GM23248 (cell line): ENCODE data around the gene LMOD1. TPM values are rescaled to one million over a fixed set of nuclear protein-coding genes. Genes with fewer than 3 reads are reported as not detected.

Experiments used
- DNase-seq: peaks from one replicate; pipeline ENCODE4 v3.0.0-alpha.2; 2015
- H2AFZ ChIP-seq: fragments of 200-600 bp; sonication (generic); 2 replicates; pipeline ENCODE4 v1.6.1; 2016; ENCODE audit warnings: antibody characterized with exemption
- H3F3A ChIP-seq: fragments of 200-600 bp; sonication (generic); 2 replicates; pipeline ENCODE4 v1.6.1; 2016; ENCODE audit warnings: mild to moderate bottlenecking, antibody characterized with exemption, mixed run types; ENCODE audit not compliant: insufficient read depth
- H3K27ac ChIP-seq: fragments of 200-600 bp; sonication (generic); 2 replicates; pipeline ENCODE4 v1.5.1; 2016; ENCODE audit warnings: mild to moderate bottlenecking
- H3K27me3 ChIP-seq: fragments of 200-600 bp; sonication (generic); replicated peaks from 2 replicates; pipeline ENCODE4 v1.6.1; 2016; ENCODE audit warnings: mild to moderate bottlenecking; ENCODE audit not compliant: insufficient read depth
- H3K36me3 ChIP-seq: fragments of 200-600 bp; sonication (generic); 2 replicates; pipeline ENCODE4 v1.6.1; 2016; ENCODE audit warnings: low read depth, mild to moderate bottlenecking
- H3K4me1 ChIP-seq: fragments of 200-600 bp; sonication (generic); 2 replicates; pipeline ENCODE4 v1.6.1; 2016; ENCODE audit warnings: mild to moderate bottlenecking; ENCODE audit not compliant: insufficient read depth
- H3K4me2 ChIP-seq: fragments of 200-600 bp; sonication (generic); one replicate; pipeline ENCODE4 v1.6.1; 2016; ENCODE audit warnings: mild to moderate bottlenecking; ENCODE audit not compliant: unreplicated experiment
- H3K4me3 ChIP-seq: fragments of 200-600 bp; sonication (generic); 2 replicates; pipeline ENCODE4 v1.5.1; 2016; ENCODE audit warnings: mild to moderate bottlenecking
- H3K79me2 ChIP-seq: fragments of 200-600 bp; sonication (generic); 2 replicates; pipeline ENCODE4 v1.6.1; 2016; ENCODE audit warnings: mild to moderate bottlenecking; ENCODE audit not compliant: insufficient read depth
- H3K9ac ChIP-seq: fragments of 200-600 bp; sonication (generic); 2 replicates; pipeline ENCODE4 v1.6.1; 2016; ENCODE audit warnings: mild to moderate bottlenecking
- H3K9me2 ChIP-seq: fragments of 200-600 bp; sonication (generic); 2 replicates; pipeline ENCODE4 v1.6.1; 2016; ENCODE audit warnings: mixed run types, mild to moderate bottlenecking, moderate library complexity; ENCODE audit not compliant: insufficient read depth
- H3K9me3 ChIP-seq: fragments of 200-600 bp; sonication (generic); one replicate; pipeline ENCODE4 v1.6.1; 2017; ENCODE audit warnings: low read depth
- H4K20me1 ChIP-seq: fragments of 200-600 bp; sonication (generic); 2 replicates; pipeline ENCODE4 v1.6.0; 2016; ENCODE audit not compliant: insufficient read depth
- EZH2 ChIP-seq: fragments of 200-600 bp; sonication (generic); IDR thresholded peaks from 2 replicates; pipeline ENCODE4 v1.6.1; 2018; ENCODE audit warnings: antibody characterized with exemption, mild to moderate bottlenecking; ENCODE audit not compliant: insufficient read depth, poor library complexity, severe bottlenecking
- EZH2phosphoT487 ChIP-seq: fragments of 200-600 bp; sonication (generic); IDR thresholded peaks from 2 replicates; pipeline ENCODE4 v1.6.1; 2018; ENCODE audit warnings: antibody characterized with exemption, moderate library complexity, mild to moderate bottlenecking, low read depth; ENCODE audit not compliant: insufficient read depth
- WGBS, 2 experiments: methylation state at CpG; one replicate each; pipeline ENCODE4 v1.1.6; 2015 to 2017; ENCODE audit warnings: low lambda C conversion rate in 2 of 2, low coverage in 1 of 2; ENCODE audit errors: missing lambda C conversion rate in 2 of 2; 5-methylcytosine and 5-hydroxymethylcytosine counted together
- in situ Hi-C: fragments of 300-500 bp; cut with MboI; formaldehyde crosslinking; loops from 2 replicates; pipeline ENCODE4 v1.15.0; 2020
- polyA plus RNA-seq: library from polyadenylated mRNA; unstranded; fragments of >200 nt; fragmentation: Nextera tagmentation; extraction: Ambion mirVana; gene quantifications from 2 replicates; pipeline ENCODE4 v1.2.1, GENCODE V29; 2016
- total RNA-seq: library from RNA; depleted of rRNA; stranded (reverse); fragments of >200 nt; shearing (Covaris generic); gene quantifications from 2 replicates; pipeline ENCODE4 v1.2.3, GENCODE V29; 2014

LMOD1 gene
- total and polyA plus RNA-seq, 2 experiments from 2014 or later, result 6.1 to 7.8 TPM

- Histone ChIP-seq H3K4me2 (peak overlapping the region; percentile 99), H2AFZ (peak overlapping the region; percentile 95), H3K9me3 (no peaks in the 10 kb centered on the region), H3K27me3 (no peaks in the 10 kb centered on the region), H3K79me2 (peaks cover 38% of the 10 kb centered on the region), H4K20me1 (no peaks in the 10 kb centered on the region), H3K9me2 (no peaks in the 10 kb centered on the region), H3K27ac (0 out of 2 replicates have a peak overlapping the region, but pooled peaks have one; percentile 79), H3K36me3 (no peaks in the 10 kb centered on the region), H3K4me3 (peak overlapping the region; percentile 100), H3F3A (peaks cover 16% of the 10 kb centered on the region; the same call in 1 of the 2 replicates), H3K4me1 (peaks cover 10% of the 10 kb centered on the region; the same call in 1 of the 2 replicates), H3K9ac (peak overlapping the region; percentile 93)
- in situ Hi-C loops, result no loop called here
- WGBS, 2 experiments, result 8 to 9% methylated on average over 24 to 31 of the region's 31 CpGs
- TF ChIP-seq EZH2, result no peak
- TF ChIP-seq EZH2phosphoT487, result no peak
- DNase-seq, result no peak
Measured at GRCh38 chr1:201982082-201982622, 35.8 kb upstream of the LMOD1 start.

- no peak overlapping the region for H3K4me3 ChIP-seq
- in situ Hi-C loops, result no loop called here
- no peak for TF ChIP-seq EZH2phosphoT487
- no peak for TF ChIP-seq EZH2
- no peak overlapping the region for H3K4me2 ChIP-seq
- H2AFZ ChIP-seq, result no peak overlapping the region
- no peaks in the 10 kb centered on the region for H4K20me1 ChIP-seq
- no peak overlapping the region for H3K9ac ChIP-seq
- 47 to 49% methylated on average over 9 of the region's 9 CpGs for WGBS, 2 experiments
- peak; percentile 78 for DNase-seq
- H3K4me1 ChIP-seq, result no peaks in the 10 kb centered on the region
- peaks cover 47% of the 10 kb centered on the region for H3F3A ChIP-seq
- H3K9me3 ChIP-seq, result no peaks in the 10 kb centered on the region
- peaks cover 22% of the 10 kb centered on the region for H3K79me2 ChIP-seq
- no peaks in the 10 kb centered on the region for H3K27me3 ChIP-seq
- peak overlapping the region; percentile 8; the same call in 1 of the 2 replicates for H3K27ac ChIP-seq
- peaks cover 39% of the 10 kb centered on the region for H3K36me3 ChIP-seq
- no peaks in the 10 kb centered on the region for H3K9me2 ChIP-seq
Measured at GRCh38 chr1:201970334-201971159, 24.2 kb upstream of the LMOD1 start.

- H3K27me3 ChIP-seq, result no peaks in the 10 kb centered on the region
- peaks cover 5% of the 10 kb centered on the region; the same call in 1 of the 2 replicates for H3K4me1 ChIP-seq
- peaks cover 32% of the 10 kb centered on the region for H3K79me2 ChIP-seq
- H3K9me2 ChIP-seq, result no peaks in the 10 kb centered on the region
- H3F3A ChIP-seq, result peaks cover 62% of the 10 kb centered on the region
- H2AFZ ChIP-seq, result no peak overlapping the region
- no peaks in the 10 kb centered on the region for H4K20me1 ChIP-seq
- WGBS, 2 experiments, result 94 to 96% methylated on average over 16 of the region's 16 CpGs
- TF ChIP-seq EZH2phosphoT487 (no peak), EZH2 (no peak)
- in situ Hi-C loops, result no loop called here
- H3K36me3 ChIP-seq, result peaks cover 56% of the 10 kb centered on the region
- no peaks in the 10 kb centered on the region for H3K9me3 ChIP-seq
- no peak overlapping the region for H3K4me3 ChIP-seq
- no peak overlapping the region for H3K27ac ChIP-seq
- no peak overlapping the region for H3K4me2 ChIP-seq
- no peak overlapping the region for H3K9ac ChIP-seq
- no peak for DNase-seq
Measured at GRCh38 chr1:201968202-201968925, 22.0 kb upstream of the LMOD1 start.

- Histone ChIP-seq H3K27ac (no peak overlapping the region), H4K20me1 (no peaks in the 10 kb centered on the region), H3K4me2 (no peak overlapping the region), H2AFZ (no peak overlapping the region), H3K9me2 (no peaks in the 10 kb centered on the region), H3K9me3 (no peaks in the 10 kb centered on the region), H3K79me2 (peaks cover 45% of the 10 kb centered on the region), H3K4me3 (no peak overlapping the region), H3K9ac (no peak overlapping the region), H3K4me1 (peaks cover 5% of the 10 kb centered on the region; the same call in 1 of the 2 replicates), H3K36me3 (peaks cover 75% of the 10 kb centered on the region), H3K27me3 (no peaks in the 10 kb centered on the region), H3F3A (peaks cover 70% of the 10 kb centered on the region)
- no peak for DNase-seq
- 82 to 91% methylated on average over 5 of the region's 5 CpGs for WGBS, 2 experiments
- in situ Hi-C loops, result no loop called here
- TF ChIP-seq EZH2 (no peak), EZH2phosphoT487 (no peak)
Measured at GRCh38 chr1:201966171-201966570, 19.8 kb upstream of the LMOD1 start.
